ENCODE results near the gene GMDS. TPM values are rescaled to one million over a fixed set of nuclear protein-coding genes. Genes with fewer than 3 reads are reported as not detected.

GMDS gene
- total RNA-seq, 1 donor from 2014 or later = 12.6 TPM

DNA sequence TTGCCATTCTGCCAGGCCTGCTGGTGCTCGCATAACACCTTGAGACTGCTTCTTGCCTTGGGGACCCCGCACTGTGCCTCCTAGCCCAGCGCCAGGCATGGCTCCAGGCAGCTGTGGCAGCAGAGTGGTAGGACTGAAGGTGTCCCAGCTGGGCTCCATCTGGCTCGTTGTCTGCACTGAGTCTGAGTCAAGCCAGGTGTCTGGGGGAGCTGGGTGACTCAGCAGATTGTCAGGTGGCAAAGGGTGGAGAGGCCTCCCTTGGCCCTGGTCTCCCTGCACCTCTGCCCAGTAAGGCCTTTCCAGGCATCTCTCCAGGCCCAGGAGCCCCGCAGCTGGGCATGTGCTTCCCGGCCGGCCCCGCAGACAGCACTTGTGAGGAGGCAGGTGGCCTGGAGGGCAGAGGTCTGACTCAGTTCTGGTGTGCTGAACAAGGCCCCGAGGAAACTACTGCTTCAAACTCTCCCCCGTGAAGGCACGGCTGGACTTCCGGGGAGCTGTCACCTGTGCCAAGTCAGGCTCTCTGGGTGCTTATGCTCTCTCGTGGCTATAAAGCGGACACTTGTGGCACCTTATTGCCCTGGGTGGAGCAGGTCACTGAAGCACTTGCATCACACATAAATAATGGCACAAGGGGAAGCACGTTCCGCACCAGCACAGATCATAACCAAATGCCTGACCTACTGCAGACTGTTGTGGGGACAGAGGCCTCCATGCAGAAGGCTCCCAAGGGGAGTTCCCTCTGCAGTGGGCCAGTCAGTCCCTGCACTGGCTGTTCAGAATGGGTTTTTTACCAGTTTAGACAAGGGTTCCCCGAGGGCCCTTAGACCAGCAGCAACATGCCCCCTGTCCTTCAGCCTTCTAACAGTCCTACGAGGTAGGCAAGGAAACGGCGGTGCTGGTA, 608.2 kb downstream of the GMDS start:
- no peak for DNase-seq

DNA sequence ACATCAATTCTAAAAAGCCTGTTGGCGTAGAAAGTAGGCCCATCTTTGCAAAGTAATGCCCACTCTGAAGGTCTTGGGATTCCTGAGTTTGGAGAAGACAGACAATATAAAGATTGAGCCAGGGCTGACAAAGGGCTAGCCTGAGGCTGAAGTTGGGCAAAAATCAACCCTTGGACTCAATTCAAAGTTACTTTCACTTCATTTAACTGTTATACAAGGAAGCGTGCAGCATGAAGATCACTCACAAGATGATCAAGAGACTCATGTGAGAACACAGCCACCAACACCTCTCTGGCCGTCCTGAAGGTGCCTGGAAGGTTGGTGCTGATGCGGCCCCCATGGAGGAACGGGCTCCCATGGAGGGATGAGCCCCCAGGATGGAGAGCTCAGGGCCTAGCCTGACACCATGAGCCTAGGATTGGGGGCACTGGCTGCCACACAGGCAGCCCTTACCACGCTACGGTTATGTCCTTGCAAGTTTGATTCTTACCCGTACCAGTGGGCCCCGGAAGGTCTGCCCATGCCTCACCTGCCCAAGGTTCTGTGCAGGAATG, 609.1 kb downstream of the GMDS start:
- no peak for DNase-seq

GRCh38 chr6:1635305-1636010, 609.9 kb downstream of the GMDS start:
- peak; percentile 75 for DNase-seq

DNA sequence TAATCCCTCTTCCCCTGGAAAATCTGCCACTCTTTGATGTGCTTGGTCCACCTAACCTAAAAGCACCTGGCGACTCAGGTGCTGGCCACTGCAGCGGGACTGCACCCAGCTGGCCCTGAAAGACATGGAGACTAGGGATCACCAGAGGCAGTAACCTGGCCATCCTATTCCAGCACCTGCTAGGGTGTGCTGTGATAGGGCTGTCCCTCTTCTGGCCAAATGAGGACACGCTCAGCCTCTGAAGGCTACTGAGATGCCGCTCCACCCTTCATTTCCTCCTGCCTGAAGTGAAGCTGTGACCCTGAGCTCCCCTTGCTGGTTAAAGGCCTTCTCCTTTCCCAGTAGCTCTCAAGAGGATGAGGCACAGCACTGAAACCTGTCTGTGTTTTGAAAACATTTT, 611.3 kb downstream of the GMDS start:
- DNase-seq = no peak

DNA sequence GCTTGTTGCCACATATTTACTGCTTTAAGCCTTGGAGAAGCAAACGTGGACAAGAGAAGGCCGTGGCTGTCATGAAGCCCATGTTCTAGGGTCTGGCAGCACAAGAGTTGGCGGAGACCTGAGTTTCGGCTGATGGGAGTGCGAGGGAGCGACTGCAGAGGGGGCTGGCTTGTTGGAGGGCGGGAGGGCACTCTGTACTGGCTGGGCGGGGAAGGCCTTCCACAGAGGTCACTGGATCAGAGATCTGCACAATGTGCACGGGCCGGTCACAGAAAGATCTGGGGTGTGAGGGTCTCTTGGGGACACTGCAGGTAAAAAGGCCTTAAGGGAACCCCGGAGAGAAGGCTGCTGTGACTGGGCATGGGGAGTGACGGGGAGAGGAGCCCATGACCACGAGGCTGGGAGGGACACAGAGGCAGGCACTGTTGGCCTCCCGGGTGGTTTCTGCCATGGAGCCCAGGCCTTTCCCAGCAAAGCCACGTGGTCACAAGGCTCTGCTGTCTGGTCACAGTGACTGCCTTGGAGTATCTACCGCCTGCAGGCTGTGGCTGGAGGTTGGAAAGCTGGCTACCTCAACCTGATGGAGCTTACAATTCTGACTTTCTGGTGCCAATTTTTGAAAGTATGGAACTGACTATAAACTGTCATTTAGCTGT, 611.9 kb downstream of the GMDS start:
- DNase-seq = no peak

GRCh38 chr6:1631251-1631650, 614.2 kb downstream of the GMDS start:
- no peak for DNase-seq

DNA sequence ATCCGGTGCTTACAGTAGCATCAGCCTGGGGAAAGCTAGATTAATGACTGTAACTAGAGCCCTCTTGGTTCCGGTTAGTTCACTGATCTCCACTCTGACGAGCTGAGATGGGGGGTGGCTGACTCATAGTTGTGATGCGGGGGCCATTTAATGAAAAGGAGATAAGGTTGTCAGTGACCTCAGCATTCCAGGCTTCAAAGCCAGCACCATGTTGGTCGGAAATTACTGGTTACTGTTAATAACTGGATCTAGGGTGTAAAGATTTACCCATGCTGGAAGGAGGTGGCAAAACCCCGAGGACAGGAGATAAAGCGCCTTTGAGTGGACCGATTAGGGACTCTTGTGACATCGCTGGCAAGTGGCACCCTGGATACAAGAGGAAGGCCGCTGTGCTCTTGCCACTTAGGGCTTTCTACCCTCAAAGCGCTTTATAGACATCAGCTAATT, 614.6 kb downstream of the GMDS start:
- peak; percentile 44 for DNase-seq

DNA sequence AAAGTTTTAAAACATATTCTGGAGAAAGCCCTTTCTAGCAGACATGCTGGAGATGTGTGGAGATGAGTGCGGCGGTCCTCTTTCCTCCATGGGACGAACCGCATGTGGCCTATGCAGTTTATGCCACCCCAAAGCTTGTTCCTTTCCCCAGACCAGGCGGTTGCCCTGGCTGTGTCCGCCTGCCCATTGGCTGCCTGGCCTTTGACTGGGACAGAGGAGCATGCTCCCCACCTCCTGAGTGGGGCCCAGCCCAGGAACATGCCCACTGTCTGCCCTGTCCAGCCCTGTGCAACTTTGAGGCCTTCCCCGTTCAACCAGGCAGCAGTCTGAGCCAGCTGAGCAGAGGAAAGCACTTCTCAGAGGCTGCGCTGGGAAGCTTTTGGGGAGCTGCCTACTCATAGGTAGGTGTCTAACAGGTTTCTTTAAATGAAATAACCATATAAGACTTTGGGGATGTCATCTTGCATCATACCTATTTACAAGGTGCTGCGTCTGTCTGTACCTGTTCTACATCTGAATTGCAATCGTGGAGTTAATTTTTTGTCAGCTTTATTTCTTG, 615.1 kb downstream of the GMDS start:
- no peak for DNase-seq

DNA sequence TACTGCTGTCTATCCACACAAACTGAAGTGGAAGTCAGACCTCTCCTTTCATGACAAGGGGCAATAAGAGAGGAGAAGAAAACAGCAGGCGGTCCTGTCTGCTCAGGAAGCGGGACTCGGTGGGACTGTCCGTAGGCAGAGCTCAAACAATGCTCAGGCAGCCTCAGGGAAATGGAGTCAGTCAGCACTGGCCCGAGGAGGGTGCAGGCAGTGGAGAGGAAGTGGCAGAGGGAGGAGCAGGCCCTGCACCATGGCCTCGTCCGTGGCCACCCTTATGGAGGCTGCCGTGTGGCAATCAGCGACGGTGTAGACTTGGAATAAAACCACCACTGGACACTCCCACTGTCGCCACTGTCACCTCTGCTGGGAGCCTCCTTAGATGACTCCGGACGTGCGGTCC, 616.1 kb downstream of the GMDS start:
- DNase-seq = no peak

- no peak for DNase-seq
Observed at GRCh38 chr6:1627827-1628560, 617.4 kb downstream of the GMDS start.

DNA sequence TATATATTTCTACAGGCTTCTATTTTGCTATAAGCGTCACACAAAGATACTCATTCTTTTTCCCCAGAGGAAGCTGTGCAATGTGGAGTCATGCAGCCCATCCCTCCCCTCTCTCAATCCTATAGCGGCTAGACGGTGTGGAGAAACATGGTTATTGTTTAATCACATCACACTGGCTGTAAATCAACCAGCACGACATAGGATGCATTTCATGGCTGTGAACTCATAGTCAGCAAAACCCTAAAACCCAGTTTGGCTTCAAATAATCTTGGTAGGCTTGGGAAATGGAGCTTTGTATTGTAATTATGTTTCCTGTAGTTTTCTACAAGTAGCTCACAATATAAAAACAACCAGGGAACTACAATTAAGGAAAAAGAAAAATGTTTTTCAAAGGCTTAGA, 618.9 kb downstream of the GMDS start:
- DNase-seq = no peak

DNA sequence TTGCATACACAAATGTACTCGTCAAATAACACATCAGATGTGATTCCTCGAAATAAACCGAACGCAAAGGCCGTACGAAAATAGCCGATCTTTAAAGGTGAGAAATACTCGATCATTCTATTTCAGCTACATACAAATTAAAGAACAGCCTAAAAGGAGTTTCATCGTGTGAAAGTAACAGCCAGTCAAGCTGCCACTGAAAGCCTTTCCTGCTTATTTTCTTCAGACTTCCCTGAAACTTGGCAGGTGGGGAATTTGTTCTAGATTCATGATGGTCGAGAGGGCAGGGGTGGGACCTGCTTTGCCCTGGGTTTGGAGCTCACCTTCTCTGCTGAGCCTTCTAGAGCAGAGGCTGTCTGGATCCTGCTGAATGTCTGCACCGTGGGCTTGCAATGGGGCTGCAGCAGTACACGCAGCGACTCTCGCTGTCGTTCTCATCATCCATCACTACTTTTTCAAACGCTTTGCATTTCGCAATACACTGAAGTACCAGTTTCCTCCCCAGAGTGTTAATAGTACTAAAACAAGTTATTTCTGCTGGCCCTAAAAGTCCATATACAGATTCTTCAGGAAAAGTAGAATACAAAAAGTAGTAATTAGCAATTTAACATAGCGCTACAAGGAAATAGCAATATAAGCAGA, 619.5 kb downstream of the GMDS start:
- DNase-seq = no peak

GRCh38 chr6:1624851-1625781, 620.3 kb downstream of the GMDS start:
- peak; percentile 74 for DNase-seq

DNA sequence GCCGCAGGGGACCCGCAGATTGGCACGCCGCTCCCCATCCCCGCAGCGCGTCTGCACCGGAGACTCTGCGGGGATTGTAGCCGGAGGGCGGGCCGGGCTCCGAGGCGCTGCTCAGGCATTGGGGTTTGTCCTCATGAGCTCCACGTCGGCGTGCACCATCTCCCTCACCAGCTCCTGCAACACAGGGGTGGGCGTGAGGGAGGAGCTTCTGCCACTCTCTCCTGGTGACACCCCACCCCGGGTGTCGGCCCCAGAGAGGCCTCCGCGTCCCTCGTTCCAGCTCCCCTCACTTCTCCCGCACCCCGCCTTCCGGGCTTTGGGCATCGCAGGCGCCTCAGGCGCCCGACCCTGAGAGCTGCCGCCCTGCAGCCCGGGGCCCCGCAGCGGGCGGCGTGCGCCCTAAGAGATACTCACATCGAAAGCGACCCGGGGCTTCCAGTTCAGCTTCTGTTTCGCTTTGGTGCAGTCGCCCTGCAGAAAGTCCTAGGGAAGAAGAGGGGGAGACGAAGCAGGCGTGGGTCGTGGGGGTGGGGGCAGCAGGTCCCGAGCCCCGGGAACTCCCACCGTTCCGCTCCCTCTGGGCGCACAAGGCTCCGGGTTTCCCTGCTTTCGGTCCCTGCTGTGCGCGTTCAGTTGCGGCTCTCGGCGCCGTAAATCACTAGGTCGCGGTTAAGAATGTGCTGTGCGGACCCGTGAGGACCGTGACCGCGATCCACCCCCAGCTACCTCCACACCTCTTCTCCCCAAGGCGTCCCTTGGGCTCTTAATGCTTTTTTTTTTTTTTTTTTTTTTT, 621.2 kb downstream of the GMDS start:
- peak; percentile 41 for DNase-seq

- DNase-seq = no peak
Observed at GRCh38 chr6:1623769-1624057, 621.7 kb downstream of the GMDS start.

GRCh38 chr6:1622851-1623768, 622.3 kb downstream of the GMDS start:
- no peak for DNase-seq

GRCh38 chr6:1622220-1622850, 623.1 kb downstream of the GMDS start:
- DNase-seq = no peak

DNA sequence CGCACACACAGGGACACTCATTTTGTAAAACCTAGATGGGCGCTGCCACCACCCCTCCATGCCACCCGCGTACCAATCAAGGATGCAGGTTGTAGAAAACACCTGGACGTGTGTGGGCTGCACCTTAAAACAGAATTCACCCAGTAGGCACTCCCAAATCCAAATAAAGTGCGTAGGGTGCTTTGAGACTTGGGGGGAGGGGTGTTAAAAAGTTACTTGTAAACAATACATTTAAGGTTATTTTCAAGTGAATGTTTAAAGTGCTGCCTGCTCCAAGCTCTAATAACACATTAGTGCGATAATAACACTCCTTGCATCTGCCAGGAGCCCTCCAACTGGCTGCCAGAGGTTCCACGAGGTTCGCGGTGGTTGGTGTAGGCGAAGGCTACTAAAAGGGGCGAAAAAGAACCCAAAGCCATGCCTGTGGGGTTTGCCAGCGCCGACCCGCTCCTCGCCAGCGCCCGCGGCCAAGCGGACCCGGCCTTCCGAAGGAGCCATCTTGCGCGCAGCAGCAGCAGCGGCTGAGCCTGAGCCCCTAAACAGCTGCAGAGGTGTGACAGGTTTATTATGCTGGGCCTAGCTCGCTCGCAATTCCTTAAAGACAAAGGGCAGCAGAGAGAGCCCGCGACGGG, 624.2 kb downstream of the GMDS start:
- DNase-seq = no peak
